Kidney tubule cell (primary cell): ENCODE results near the gene TTI1.
"Not testable (repeated sequence)": the region's sequence is repeated elsewhere in the genome, so short reads cannot be mapped to it uniquely, and the experiment has no call there.

Source experiments
- DNase-seq: peaks from one replicate; pipeline ENCODE4 v3.0.0-alpha.2; 2018; ENCODE audit warnings: low spot score

The TTI1 gene

DNA sequence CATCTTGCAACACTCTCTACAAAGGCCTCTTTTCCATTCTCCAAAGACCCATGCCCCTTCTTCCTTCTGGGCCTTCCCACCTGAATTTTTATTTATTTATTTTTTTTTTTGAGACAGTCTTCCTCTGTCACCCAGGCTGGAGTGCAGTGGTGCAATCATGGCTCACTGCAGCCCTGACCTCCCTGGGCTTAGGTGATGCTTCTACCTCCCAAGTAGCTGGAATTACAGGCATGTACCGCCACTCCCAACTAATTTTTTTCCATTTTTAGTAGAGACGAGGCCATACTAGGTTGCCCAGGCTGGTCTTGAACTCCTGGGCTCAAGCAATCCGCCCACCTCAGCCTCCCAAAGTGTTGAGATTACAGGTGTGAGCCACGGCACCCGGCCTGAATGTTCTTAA is 23.8 kb downstream of the TTI1 start:
- not testable (repeated sequence) for DNase-seq

DNA sequence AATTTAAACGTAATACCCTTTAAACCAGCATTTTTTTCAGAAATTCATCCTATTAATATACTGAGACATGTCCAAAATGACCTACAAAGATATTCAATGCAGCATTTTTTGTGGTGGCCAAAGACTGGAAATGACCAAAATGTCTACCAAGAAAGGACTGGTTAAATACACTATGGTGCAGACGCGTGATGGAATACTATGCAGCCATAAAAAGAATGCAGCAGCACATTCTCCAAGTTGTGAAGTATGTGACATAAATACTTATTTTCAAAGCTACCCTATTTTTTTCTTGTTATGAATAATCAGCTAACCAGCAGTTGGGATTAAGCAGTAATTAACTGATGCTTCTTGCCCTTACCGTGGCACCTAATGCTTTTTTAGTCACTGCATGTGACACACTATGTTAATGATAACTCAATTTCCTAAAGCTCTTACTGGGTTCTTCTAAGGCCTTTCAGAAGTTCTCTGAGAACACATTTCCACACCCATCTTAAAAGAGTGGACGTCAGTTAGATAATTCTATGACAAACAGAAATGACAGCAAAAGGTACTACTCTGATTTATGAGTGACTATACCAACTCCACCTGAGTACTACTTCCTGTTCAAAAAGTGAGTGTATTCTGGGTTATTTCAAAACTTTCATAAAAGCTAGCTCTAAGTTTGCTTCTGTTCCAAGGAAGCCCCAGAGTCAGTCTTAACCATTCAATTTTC is 24.9 kb downstream of the TTI1 start:
- no peak for DNase-seq

- no peak for DNase-seq
Measured at GRCh38 chr20:38007526-38007925, 25.7 kb downstream of the TTI1 start.

DNA sequence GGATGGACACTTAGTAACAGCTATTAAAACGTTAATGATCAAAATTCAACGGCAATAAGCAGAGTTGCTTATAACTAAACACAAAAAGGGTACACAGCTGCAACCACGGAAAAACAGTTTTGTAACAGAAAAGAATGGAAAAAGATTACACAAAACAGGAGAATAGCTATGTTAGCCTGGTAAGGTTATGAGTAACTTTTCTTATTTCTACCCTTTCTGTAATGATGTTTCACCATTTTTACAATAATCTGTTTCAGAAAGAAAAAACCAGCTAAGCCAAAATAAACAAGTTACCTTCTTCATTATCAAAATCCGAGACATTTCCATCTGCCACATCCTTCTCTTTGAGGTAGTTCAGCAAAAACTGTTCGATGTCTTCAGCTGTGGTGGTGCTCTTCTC is 27.4 kb downstream of the TTI1 start:
- no peak for DNase-seq

- DNase-seq, result no peak
Measured at GRCh38 chr20:38004416-38004815, 28.8 kb downstream of the TTI1 start.

- DNase-seq, result no peak
Measured at GRCh38 chr20:38002422-38002821, 30.8 kb downstream of the TTI1 start.

GRCh38 chr20:38001981-38002380 is 31.3 kb downstream of the TTI1 start:
- no peak for DNase-seq

DNA sequence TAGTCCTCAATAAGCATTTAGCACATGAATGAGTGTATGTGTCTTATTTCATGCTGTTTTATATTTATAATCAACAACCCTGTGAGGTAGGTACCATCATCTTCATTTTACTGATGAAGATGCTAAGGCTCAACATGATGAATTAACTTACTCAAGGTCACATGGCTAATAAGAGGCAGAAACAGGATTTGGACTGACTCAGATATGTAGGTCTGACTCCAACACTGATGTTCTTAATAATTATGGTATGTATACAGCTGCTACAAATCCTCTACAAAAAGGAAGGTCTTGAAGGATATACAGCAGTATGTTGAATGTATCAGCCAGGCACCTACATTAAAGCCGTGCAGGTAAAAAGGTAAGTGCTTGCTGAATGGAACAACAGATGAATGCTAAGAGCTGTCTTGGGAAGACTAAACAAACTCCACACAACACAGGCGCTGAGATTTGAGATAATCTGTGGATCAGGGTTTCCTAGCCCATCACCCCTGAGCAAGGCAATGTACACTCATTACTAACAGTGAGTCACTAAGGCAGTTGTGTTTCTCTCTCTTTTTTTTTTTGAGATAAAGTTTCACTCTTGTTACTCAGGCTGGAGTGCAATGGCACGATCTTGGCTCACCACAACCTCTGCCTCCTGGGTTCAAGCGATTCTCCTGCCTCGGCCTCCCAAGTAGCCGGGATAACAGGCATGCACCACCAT is 31.9 kb downstream of the TTI1 start:
- peak; percentile 44 for DNase-seq

GRCh38 chr20:38000293-38000692 is 33.0 kb downstream of the TTI1 start:
- no peak for DNase-seq

- DNase-seq, result no peak
Measured at GRCh38 chr20:37999526-38000263, 33.6 kb downstream of the TTI1 start.

DNA sequence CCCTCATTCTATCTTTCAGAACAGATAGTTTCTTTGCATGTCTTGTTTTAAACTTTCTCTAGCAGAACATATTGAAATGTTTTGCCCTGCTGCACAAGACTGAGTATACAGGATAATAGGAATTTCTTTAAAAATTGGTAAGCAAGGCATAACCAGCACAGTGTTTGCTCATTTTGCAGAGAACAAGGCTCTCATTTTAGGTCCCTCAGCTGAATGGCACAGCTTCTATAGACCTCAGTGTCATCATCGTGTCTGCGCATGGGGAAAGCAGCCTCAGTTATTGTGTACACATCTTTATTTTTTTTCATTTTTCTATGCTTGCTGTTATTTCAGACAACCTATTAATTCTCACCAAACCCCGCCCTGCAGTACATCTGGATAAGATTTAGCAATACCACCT is 35.7 kb downstream of the TTI1 start:
- DNase-seq, result no peak

- no peak for DNase-seq
Measured at GRCh38 chr20:37995856-37996605, 37.2 kb downstream of the TTI1 start.

- peak; percentile 62 for DNase-seq
Measured at GRCh38 chr20:37994512-37994911, 38.7 kb downstream of the TTI1 start.

GRCh38 chr20:37992802-37993409 is 40.4 kb downstream of the TTI1 start:
- peak; percentile 79 for DNase-seq

DNA sequence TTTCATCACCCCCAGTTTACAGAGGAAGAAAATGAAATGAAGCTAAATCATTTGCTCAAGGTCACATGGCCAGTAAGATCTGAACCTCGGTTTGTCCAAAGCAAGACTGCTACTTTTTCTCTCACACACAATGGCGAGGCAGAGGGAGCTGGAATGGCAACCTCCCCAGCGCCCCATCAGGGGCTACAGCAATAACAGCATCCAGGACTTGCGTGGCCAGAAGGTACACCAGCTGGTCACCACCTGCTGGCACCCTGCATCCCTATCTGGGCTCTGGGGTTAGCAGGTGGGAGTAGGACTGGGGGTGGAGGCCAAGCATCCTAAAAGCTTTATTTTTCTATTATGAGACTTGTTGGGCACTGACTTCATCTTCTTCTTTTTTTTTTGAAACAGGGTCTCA is 41.3 kb downstream of the TTI1 start:
- no peak for DNase-seq

DNA sequence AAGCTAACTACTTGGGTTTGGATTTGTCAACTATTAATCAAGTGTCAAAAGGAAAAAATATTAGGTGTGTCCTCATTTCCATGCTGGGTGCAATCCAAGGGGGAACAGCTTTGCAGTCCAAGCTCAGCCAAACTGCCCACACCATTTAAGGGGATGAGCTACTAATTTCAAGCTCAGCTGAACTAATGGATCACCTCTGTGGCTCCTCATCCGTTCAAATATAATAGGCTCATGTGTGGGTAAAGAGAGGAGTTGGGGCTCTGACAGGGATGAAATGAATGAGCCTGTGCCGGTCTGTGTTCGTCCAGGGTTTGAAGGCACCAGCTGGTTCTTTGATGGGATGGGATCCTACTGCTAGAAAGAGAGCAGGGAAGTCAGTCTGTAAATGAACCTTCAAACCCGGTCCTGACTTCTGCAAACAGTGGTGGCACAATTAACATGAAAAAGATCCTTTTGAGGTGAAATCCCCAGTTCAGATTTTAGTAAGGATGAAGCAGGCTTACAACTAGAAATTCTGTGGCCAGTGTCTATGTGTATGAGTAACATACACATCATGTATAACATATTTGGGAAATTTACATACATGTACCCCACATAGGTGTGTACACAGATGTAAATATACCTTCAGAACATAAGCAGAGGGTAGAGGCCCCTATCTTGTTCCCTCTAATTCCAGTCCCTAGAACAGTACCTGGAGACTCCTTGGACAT is 41.9 kb downstream of the TTI1 start:
- DNase-seq, result no peak

- peak; percentile 96 for DNase-seq
Measured at GRCh38 chr20:37990571-37991151, 42.6 kb downstream of the TTI1 start.

GRCh38 chr20:37989601-37990295 is 43.5 kb downstream of the TTI1 start:
- peak; percentile 82 for DNase-seq

GRCh38 chr20:37988306-37988954 is 44.8 kb downstream of the TTI1 start:
- DNase-seq, result no peak
